Measurements from ENCODE around the gene LRRC4C.

GRCh38 chr11:40924915-40925314 lies 534.5 kb downstream of the LRRC4C start:
- no peak for TF ChIP-seq EZH2 (IDR thresholded peaks at IDR 0.05; ENCODE audit: insufficient read depth, poor library complexity, severe bottlenecking)
- no peak for TF ChIP-seq EZH2phosphoT487 (IDR thresholded peaks at IDR 0.05; ENCODE audit: insufficient read depth, low read depth)
